Right lobe of liver (tissue), 4 donors: ENCODE results near the gene CYP4Z1.
"Not testable (repeated sequence)": the region's sequence is repeated elsewhere in the genome, so short reads cannot be mapped to it uniquely, and the experiment has no call there.

Experiments
- POLR2A ChIP-seq: fragments of 450-650 bp; IDR thresholded peaks from one replicate; pipeline ENCODE4 v1.6.1; 2017; ENCODE audit warnings: antibody characterized with exemption, mild to moderate bottlenecking
- TF ChIP-seq, protein P1 (sequence below), 4 donors: fragments of 200-600 bp in 3 of 4; fragments of 450-650 bp in 1 of 4; IDR thresholded peaks; one replicate each; pipeline versions ENCODE4 v1.5.1 to v1.8.0; 2016 to 2022; ENCODE audit warnings: antibody characterized with exemption in 4 of 4, mild to moderate bottlenecking in 2 of 4
- donor health status: DM: no; HTN: no; CAD: no.
- donor health status: DM: no; HTN: no; CAD: no.
- donor health status: DM: no; HTN: yes; CAD: no.

DNA sequence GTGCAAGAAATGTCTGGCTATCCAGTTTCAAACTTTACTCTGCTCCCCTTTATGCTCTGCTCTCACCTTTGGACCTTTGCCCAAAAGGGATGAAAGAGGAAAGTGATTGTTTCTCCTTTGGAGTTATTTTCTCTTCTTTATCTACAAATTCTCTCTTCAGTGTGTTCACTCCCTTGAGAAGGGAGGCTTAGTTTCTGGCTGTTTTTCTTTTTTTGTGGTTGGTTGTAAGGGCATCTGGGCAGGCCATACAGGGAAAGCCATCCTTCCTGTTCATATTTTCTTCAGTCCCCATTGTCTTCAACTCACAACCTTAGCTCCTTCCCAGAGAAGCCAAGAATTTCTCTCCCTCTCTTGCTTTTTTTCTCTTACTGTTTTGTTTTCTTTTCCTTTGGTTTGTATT is 2.5 kb downstream of the CYP4Z1 start:
- TF ChIP-seq, protein P1, sequence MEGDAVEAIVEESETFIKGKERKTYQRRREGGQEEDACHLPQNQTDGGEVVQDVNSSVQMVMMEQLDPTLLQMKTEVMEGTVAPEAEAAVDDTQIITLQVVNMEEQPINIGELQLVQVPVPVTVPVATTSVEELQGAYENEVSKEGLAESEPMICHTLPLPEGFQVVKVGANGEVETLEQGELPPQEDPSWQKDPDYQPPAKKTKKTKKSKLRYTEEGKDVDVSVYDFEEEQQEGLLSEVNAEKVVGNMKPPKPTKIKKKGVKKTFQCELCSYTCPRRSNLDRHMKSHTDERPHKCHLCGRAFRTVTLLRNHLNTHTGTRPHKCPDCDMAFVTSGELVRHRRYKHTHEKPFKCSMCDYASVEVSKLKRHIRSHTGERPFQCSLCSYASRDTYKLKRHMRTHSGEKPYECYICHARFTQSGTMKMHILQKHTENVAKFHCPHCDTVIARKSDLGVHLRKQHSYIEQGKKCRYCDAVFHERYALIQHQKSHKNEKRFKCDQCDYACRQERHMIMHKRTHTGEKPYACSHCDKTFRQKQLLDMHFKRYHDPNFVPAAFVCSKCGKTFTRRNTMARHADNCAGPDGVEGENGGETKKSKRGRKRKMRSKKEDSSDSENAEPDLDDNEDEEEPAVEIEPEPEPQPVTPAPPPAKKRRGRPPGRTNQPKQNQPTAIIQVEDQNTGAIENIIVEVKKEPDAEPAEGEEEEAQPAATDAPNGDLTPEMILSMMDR (IDR thresholded peaks at IDR 0.05) = not testable (repeated sequence)
- TF ChIP-seq POLR2A = not testable (repeated sequence)
